GM21526 (cell line): ENCODE measurements around the gene DYSF.
"Not testable (repeated sequence)": the region's sequence is repeated elsewhere in the genome, so short reads cannot be mapped to it uniquely, and the experiment has no call there.

Experiments
- ATAC-seq: cut with Tn5 transposase; IDR thresholded peaks from one replicate; pipeline ENCODE4 v1.9.1; 2021; ENCODE audit warnings: moderate library complexity; ENCODE audit not compliant: unreplicated experiment, low FRiP score

The DYSF gene

GRCh38 chr2:71469403-71470398 lies 16.3 kb downstream of the DYSF start:
- ATAC-seq, result no peak

GRCh38 chr2:71471276-71471675 lies 17.9 kb downstream of the DYSF start:
- ATAC-seq, result no peak

GRCh38 chr2:71472019-71472418 lies 18.7 kb downstream of the DYSF start:
- no peak for ATAC-seq

- no peak for ATAC-seq
Measured at GRCh38 chr2:71473346-71474031, 20.1 kb downstream of the DYSF start.

- ATAC-seq, result no peak
Measured at GRCh38 chr2:71474116-71474743, 20.9 kb downstream of the DYSF start.

- ATAC-seq, result no peak
Measured at GRCh38 chr2:71474744-71475397, 21.5 kb downstream of the DYSF start.

GRCh38 chr2:71476495-71476894 lies 23.1 kb downstream of the DYSF start:
- no peak for ATAC-seq

- no peak for ATAC-seq
Measured at GRCh38 chr2:71477231-71477691, 23.9 kb downstream of the DYSF start.

- no peak for ATAC-seq
Measured at GRCh38 chr2:71478806-71479205, 25.4 kb downstream of the DYSF start.

GRCh38 chr2:71479261-71479660 lies 25.9 kb downstream of the DYSF start:
- no peak for ATAC-seq

- no peak for ATAC-seq
Measured at GRCh38 chr2:71481111-71481510, 27.8 kb downstream of the DYSF start.

- ATAC-seq, result no peak
Measured at GRCh38 chr2:71482055-71482454, 28.7 kb downstream of the DYSF start.

- no peak for ATAC-seq
Measured at GRCh38 chr2:71483246-71483645, 29.9 kb downstream of the DYSF start.

- ATAC-seq, result no peak
Measured at GRCh38 chr2:71484354-71484753, 31.0 kb downstream of the DYSF start.

- no peak for ATAC-seq
Measured at GRCh38 chr2:71486881-71487640, 33.7 kb downstream of the DYSF start.

GRCh38 chr2:71491551-71491950 lies 38.2 kb downstream of the DYSF start:
- not testable (repeated sequence) for ATAC-seq

GRCh38 chr2:71492112-71492511 lies 38.8 kb downstream of the DYSF start:
- no peak for ATAC-seq

GRCh38 chr2:71494091-71494490 lies 40.7 kb downstream of the DYSF start:
- ATAC-seq, result no peak

GRCh38 chr2:71494523-71495155 lies 41.3 kb downstream of the DYSF start:
- ATAC-seq, result no peak
